ENCODE results near the gene GALNTL6.

DNA sequence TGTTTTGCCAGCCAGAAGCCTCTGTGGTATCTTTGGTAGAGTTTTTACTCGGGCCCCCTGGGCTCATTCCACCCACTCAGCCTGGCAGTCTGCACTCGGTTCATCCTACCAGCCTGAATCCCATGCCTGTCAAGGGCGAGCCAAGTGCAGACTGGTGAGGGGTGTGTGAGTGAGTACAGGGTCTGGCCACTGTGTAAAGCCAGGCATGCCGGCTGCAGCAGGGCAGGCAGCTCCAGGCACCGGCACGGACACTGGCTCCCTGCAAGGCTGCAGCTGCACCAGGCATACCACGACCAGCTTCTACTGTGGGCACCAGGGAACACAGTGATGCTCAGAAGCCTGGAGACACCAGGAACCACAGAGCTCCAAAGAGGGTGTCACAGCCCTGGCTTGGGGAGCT lies 1161.4 kb downstream of the GALNTL6 start:
- TF ChIP-seq, protein P1, sequence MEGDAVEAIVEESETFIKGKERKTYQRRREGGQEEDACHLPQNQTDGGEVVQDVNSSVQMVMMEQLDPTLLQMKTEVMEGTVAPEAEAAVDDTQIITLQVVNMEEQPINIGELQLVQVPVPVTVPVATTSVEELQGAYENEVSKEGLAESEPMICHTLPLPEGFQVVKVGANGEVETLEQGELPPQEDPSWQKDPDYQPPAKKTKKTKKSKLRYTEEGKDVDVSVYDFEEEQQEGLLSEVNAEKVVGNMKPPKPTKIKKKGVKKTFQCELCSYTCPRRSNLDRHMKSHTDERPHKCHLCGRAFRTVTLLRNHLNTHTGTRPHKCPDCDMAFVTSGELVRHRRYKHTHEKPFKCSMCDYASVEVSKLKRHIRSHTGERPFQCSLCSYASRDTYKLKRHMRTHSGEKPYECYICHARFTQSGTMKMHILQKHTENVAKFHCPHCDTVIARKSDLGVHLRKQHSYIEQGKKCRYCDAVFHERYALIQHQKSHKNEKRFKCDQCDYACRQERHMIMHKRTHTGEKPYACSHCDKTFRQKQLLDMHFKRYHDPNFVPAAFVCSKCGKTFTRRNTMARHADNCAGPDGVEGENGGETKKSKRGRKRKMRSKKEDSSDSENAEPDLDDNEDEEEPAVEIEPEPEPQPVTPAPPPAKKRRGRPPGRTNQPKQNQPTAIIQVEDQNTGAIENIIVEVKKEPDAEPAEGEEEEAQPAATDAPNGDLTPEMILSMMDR (conservative IDR thresholded peaks at IDR 0.05; ENCODE audit: low read depth in 2 of 2), result no peak
- TF ChIP-seq, protein P2, sequence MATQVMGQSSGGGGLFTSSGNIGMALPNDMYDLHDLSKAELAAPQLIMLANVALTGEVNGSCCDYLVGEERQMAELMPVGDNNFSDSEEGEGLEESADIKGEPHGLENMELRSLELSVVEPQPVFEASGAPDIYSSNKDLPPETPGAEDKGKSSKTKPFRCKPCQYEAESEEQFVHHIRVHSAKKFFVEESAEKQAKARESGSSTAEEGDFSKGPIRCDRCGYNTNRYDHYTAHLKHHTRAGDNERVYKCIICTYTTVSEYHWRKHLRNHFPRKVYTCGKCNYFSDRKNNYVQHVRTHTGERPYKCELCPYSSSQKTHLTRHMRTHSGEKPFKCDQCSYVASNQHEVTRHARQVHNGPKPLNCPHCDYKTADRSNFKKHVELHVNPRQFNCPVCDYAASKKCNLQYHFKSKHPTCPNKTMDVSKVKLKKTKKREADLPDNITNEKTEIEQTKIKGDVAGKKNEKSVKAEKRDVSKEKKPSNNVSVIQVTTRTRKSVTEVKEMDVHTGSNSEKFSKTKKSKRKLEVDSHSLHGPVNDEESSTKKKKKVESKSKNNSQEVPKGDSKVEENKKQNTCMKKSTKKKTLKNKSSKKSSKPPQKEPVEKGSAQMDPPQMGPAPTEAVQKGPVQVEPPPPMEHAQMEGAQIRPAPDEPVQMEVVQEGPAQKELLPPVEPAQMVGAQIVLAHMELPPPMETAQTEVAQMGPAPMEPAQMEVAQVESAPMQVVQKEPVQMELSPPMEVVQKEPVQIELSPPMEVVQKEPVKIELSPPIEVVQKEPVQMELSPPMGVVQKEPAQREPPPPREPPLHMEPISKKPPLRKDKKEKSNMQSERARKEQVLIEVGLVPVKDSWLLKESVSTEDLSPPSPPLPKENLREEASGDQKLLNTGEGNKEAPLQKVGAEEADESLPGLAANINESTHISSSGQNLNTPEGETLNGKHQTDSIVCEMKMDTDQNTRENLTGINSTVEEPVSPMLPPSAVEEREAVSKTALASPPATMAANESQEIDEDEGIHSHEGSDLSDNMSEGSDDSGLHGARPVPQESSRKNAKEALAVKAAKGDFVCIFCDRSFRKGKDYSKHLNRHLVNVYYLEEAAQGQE (IDR thresholded peaks at IDR 0.05; ENCODE audit: unreplicated experiment), result no peak
- no peak for TF ChIP-seq POLR2AphosphoS5 (IDR thresholded peaks at IDR 0.05; ENCODE audit: low read depth)
- no peak for TF ChIP-seq EZH2 (IDR thresholded peaks at IDR 0.05; ENCODE audit: low read depth, unreplicated experiment)
- no peak for TF ChIP-seq EZH2phosphoT487 (IDR thresholded peaks at IDR 0.05; ENCODE audit: unreplicated experiment)
- TF ChIP-seq NANOG (IDR thresholded peaks at IDR 0.05; ENCODE audit: borderline replicate concordance), result no peak
- no peak for TF ChIP-seq ZNF114 (CRISPR knock-in tag; IDR thresholded peaks at IDR 0.05)
- TF ChIP-seq, protein P3, sequence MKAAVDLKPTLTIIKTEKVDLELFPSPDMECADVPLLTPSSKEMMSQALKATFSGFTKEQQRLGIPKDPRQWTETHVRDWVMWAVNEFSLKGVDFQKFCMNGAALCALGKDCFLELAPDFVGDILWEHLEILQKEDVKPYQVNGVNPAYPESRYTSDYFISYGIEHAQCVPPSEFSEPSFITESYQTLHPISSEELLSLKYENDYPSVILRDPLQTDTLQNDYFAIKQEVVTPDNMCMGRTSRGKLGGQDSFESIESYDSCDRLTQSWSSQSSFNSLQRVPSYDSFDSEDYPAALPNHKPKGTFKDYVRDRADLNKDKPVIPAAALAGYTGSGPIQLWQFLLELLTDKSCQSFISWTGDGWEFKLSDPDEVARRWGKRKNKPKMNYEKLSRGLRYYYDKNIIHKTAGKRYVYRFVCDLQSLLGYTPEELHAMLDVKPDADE (IDR thresholded peaks at IDR 0.05), result no peak
- TF ChIP-seq JUNB (IDR thresholded peaks at IDR 0.05; ENCODE audit: unreplicated experiment), result no peak
- no peak for TF ChIP-seq CREB1 (CRISPR knock-in tag; IDR thresholded peaks at IDR 0.05; ENCODE audit: low read depth)
- no peak for TF ChIP-seq ZNF331 (CRISPR knock-in tag; IDR thresholded peaks at IDR 0.05; ENCODE audit: low read depth)
- TF ChIP-seq, protein P4, sequence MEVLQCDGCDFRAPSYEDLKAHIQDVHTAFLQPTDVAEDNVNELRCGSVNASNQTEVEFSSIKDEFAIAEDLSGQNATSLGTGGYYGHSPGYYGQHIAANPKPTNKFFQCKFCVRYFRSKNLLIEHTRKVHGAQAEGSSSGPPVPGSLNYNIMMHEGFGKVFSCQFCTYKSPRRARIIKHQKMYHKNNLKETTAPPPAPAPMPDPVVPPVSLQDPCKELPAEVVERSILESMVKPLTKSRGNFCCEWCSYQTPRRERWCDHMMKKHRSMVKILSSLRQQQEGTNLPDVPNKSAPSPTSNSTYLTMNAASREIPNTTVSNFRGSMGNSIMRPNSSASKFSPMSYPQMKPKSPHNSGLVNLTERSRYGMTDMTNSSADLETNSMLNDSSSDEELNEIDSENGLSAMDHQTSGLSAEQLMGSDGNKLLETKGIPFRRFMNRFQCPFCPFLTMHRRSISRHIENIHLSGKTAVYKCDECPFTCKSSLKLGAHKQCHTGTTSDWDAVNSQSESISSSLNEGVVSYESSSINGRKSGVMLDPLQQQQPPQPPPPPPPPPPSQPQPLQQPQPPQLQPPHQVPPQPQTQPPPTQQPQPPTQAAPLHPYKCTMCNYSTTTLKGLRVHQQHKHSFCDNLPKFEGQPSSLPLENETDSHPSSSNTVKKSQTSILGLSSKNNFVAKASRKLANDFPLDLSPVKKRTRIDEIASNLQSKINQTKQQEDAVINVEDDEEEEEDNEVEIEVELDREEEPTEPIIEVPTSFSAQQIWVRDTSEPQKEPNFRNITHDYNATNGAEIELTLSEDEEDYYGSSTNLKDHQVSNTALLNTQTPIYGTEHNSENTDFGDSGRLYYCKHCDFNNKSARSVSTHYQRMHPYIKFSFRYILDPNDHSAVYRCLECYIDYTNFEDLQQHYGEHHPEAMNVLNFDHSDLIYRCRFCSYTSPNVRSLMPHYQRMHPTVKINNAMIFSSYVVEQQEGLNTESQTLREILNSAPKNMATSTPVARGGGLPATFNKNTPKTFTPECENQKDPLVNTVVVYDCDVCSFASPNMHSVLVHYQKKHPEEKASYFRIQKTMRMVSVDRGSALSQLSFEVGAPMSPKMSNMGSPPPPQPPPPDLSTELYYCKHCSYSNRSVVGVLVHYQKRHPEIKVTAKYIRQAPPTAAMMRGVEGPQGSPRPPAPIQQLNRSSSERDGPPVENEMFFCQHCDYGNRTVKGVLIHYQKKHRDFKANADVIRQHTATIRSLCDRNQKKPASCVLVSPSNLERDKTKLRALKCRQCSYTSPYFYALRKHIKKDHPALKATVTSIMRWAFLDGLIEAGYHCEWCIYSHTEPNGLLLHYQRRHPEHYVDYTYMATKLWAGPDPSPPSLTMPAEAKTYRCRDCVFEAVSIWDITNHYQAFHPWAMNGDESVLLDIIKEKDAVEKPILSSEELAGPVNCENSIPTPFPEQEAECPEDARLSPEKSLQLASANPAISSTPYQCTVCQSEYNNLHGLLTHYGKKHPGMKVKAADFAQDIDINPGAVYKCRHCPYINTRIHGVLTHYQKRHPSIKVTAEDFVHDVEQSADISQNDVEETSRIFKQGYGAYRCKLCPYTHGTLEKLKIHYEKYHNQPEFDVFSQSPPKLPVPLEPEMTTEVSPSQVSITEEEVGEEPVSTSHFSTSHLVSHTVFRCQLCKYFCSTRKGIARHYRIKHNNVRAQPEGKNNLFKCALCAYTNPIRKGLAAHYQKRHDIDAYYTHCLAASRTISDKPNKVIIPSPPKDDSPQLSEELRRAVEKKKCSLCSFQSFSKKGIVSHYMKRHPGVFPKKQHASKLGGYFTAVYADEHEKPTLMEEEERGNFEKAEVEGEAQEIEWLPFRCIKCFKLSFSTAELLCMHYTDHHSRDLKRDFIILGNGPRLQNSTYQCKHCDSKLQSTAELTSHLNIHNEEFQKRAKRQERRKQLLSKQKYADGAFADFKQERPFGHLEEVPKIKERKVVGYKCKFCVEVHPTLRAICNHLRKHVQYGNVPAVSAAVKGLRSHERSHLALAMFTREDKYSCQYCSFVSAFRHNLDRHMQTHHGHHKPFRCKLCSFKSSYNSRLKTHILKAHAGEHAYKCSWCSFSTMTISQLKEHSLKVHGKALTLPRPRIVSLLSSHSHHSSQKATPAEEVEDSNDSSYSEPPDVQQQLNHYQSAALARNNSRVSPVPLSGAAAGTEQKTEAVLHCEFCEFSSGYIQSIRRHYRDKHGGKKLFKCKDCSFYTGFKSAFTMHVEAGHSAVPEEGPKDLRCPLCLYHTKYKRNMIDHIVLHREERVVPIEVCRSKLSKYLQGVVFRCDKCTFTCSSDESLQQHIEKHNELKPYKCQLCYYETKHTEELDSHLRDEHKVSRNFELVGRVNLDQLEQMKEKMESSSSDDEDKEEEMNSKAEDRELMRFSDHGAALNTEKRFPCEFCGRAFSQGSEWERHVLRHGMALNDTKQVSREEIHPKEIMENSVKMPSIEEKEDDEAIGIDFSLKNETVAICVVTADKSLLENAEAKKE (CRISPR knock-in tag; IDR thresholded peaks at IDR 0.05), result no peak
